ENCODE results near the gene ZBED6. TPM values are rescaled to one million over a fixed set of nuclear protein-coding genes. Genes with fewer than 3 reads are reported as not detected.

Gene ZBED6
- polyA plus RNA-seq, 1 donor from 2014 or later = 5.1 TPM

- H4K20me1 ChIP-seq (ENCODE audit: insufficient read depth) = no peaks in the 10 kb centered on the region
- peaks cover 26% of the 10 kb centered on the region for H3K36me3 ChIP-seq (ENCODE audit: insufficient read depth, low read length)
- H2AFZ ChIP-seq (ENCODE audit: low read depth, low read length) = no peak overlapping the region
- H3K27ac ChIP-seq (ENCODE audit: low read length) = no peak overlapping the region
- H3K79me2 ChIP-seq (replicated peaks; ENCODE audit: insufficient read depth, low read length) = peaks cover 52% of the 10 kb centered on the region
- H3K9me3 ChIP-seq (ENCODE audit: low read length) = no peaks in the 10 kb centered on the region
- H3K9ac ChIP-seq (ENCODE audit: low read length) = no peak overlapping the region
- no peaks in the 10 kb centered on the region for H3K27me3 ChIP-seq (ENCODE audit: insufficient read depth, low read depth, low read length)
- H3K4me2 ChIP-seq (ENCODE audit: low read length) = peak overlapping the region; percentile 76
- TF ChIP-seq MXI1 (conservative IDR thresholded peaks at IDR 0.05; ENCODE audit: poor library complexity, severe bottlenecking) (no peak), RAD21 (conservative IDR thresholded peaks at IDR 0.05) (no peak)
- H3K9me2 ChIP-seq (ENCODE audit: insufficient read depth, low read length) = no peaks in the 10 kb centered on the region
- H3F3A ChIP-seq (ENCODE audit: insufficient read depth, low read length, poor library complexity, severe bottlenecking) = no peaks in the 10 kb centered on the region
- peak overlapping the region; percentile 72 for H3K4me3 ChIP-seq (ENCODE audit: low read length)
Measured at GRCh38 chr1:203797216-203797615, 1.8 kb downstream of the ZBED6 start.

- Histone ChIP-seq H3F3A (ENCODE audit: insufficient read depth, low read length, poor library complexity, severe bottlenecking) (no peaks in the 10 kb centered on the region), H3K9me2 (ENCODE audit: insufficient read depth, low read length) (no peaks in the 10 kb centered on the region), H3K79me2 (replicated peaks; ENCODE audit: insufficient read depth, low read length) (peaks cover 52% of the 10 kb centered on the region), H3K9me3 (ENCODE audit: low read length) (no peaks in the 10 kb centered on the region), H3K27me3 (ENCODE audit: insufficient read depth, low read depth, low read length) (no peaks in the 10 kb centered on the region), H3K4me2 (ENCODE audit: low read length) (no peak overlapping the region), H2AFZ (ENCODE audit: low read depth, low read length) (no peak overlapping the region), H3K4me3 (ENCODE audit: low read length) (peak overlapping the region; percentile 72), H4K20me1 (ENCODE audit: insufficient read depth) (no peaks in the 10 kb centered on the region), H3K9ac (ENCODE audit: low read length) (no peak overlapping the region), H3K27ac (ENCODE audit: low read length) (no peak overlapping the region), H3K36me3 (ENCODE audit: insufficient read depth, low read length) (peaks cover 26% of the 10 kb centered on the region)
- TF ChIP-seq EZH2 (IDR thresholded peaks at IDR 0.05; ENCODE audit: borderline replicate concordance, insufficient read depth, low read length, poor library complexity, severe bottlenecking) (no peak), CTCF (IDR thresholded peaks at IDR 0.05; ENCODE audit: poor library complexity, severe bottlenecking) (no peak), MXI1 (conservative IDR thresholded peaks at IDR 0.05; ENCODE audit: poor library complexity, severe bottlenecking) (no peak), REST (IDR thresholded peaks at IDR 0.05; ENCODE audit: borderline replicate concordance) (no peak), SMC3 (conservative IDR thresholded peaks at IDR 0.05; ENCODE audit: poor library complexity) (no peak), POLR2AphosphoS5 (IDR thresholded peaks at IDR 0.05) (no peak), TAF1 (IDR thresholded peaks at IDR 0.05; ENCODE audit: low read depth) (no peak), RAD21 (conservative IDR thresholded peaks at IDR 0.05) (no peak), EP300 (conservative IDR thresholded peaks at IDR 0.05; ENCODE audit: poor library complexity, severe bottlenecking) (no peak)
Measured at GRCh38 chr1:203797948-203798655, 2.7 kb downstream of the ZBED6 start.
